HepG2 (cell line): Measurements from ENCODE around the gene B4GALT3. TPM values are rescaled to one million over a fixed set of nuclear protein-coding genes. Genes with fewer than 3 reads are reported as not detected.
A peak's percentile ranks its signal among the peaks of the same experiment; 100 is the strongest.

Experiments
- BHLHE40 ChIP-seq: IDR thresholded peaks from 2 replicates; pipeline ENCODE4 v1.6.1; 2011; ENCODE audit warnings: low read length, improper control_type of control experiment
- NONO ChIP-seq, 2 experiments: fragments of 450-650 bp in 1 of 2; sonication (generic) in 1 of 2; formaldehyde crosslinking in 1 of 2; IDR thresholded peaks in 1 of 2; conservative IDR thresholded peaks in 1 of 2; 2 replicates each; pipeline versions ENCODE4 v1.6.1 to v1.8.0; 2017 to 2022; ENCODE audit warnings: mild to moderate bottlenecking in 1 of 2, missing genetic modification reagents in 1 of 2, moderate library complexity in 1 of 2
- NR2F2 ChIP-seq: IDR thresholded peaks from 2 replicates; pipeline ENCODE4 v1.6.1; 2012; ENCODE audit warnings: low read depth, inconsistent platforms, borderline replicate concordance
- RFX1 ChIP-seq: fragments of 450-650 bp; IDR thresholded peaks from 2 replicates; pipeline ENCODE4 v1.6.1; 2017
- RNF219 ChIP-seq: sonication (generic); formaldehyde crosslinking; IDR thresholded peaks from 2 replicates; pipeline ENCODE4 v1.5.0; 2020; ENCODE audit warnings: mild to moderate bottlenecking, missing genetic modification reagents
- SRSF1 ChIP-seq: fragments of 200-400 bp; formaldehyde crosslinking; optimal IDR thresholded peaks from 2 replicates; pipeline ENCODE3; 2017; ENCODE audit warnings: mild to moderate bottlenecking, low read depth, low read length, moderate library complexity
- STAT5B ChIP-seq: sonication (generic); formaldehyde crosslinking; IDR thresholded peaks from 2 replicates; pipeline ENCODE4 v1.4.0; 2020; ENCODE audit warnings: missing genetic modification reagents
- TFDP2 ChIP-seq: sonication (generic); formaldehyde crosslinking; IDR thresholded peaks from 2 replicates; pipeline ENCODE4 v1.4.0; 2020; ENCODE audit warnings: missing genetic modification reagents
- THAP8 ChIP-seq: sonication (generic); formaldehyde crosslinking; IDR thresholded peaks from 2 replicates; pipeline ENCODE4 v1.5.1; 2020; ENCODE audit warnings: missing genetic modification reagents, mild to moderate bottlenecking, borderline replicate concordance
- TP53 ChIP-seq: sonication (generic); formaldehyde crosslinking; conservative IDR thresholded peaks from 2 replicates; pipeline ENCODE4 v1.4.0; 2020; ENCODE audit warnings: missing genetic modification reagents
- USF2 ChIP-seq, 2 experiments: sonication (generic) in 1 of 2; formaldehyde crosslinking in 1 of 2; IDR thresholded peaks; 2 replicates each; pipeline versions ENCODE4 v1.5.1 to v1.6.1; 2011 to 2020; ENCODE audit warnings: borderline replicate concordance in 1 of 2, low read depth in 1 of 2, low read length in 1 of 2, mild to moderate bottlenecking in 1 of 2, missing genetic modification reagents in 1 of 2, moderate library complexity in 1 of 2
- ZBED4 ChIP-seq: sonication (generic); formaldehyde crosslinking; IDR thresholded peaks from 2 replicates; pipeline ENCODE4 v1.4.0; 2020; ENCODE audit warnings: missing genetic modification reagents, borderline replicate concordance
- ZNF136 ChIP-seq: sonication (generic); formaldehyde crosslinking; IDR thresholded peaks from 2 replicates; pipeline ENCODE4 v1.8.1; 2022; ENCODE audit warnings: low read depth, mild to moderate bottlenecking, moderate library complexity, missing genetic modification reagents
- ZNF275 ChIP-seq: sonication (generic); formaldehyde crosslinking; IDR thresholded peaks from 2 replicates; pipeline ENCODE4 v1.8.0; 2022; ENCODE audit warnings: missing genetic modification reagents, mild to moderate bottlenecking, inconsistent platforms, borderline replicate concordance
- ZNF772 ChIP-seq: sonication (generic); formaldehyde crosslinking; IDR thresholded peaks from 2 replicates; pipeline ENCODE4 v1.5.0; 2020; ENCODE audit warnings: mild to moderate bottlenecking, missing genetic modification reagents
- polyA plus RNA-seq, 8 experiments: library from polyadenylated mRNA; depleted of rRNA in 3 of 8; stranded (reverse) in 7 of 8; unstranded in 1 of 8; fragments of >200 nt; fragmentation: Illumina TruSeq in 4 of 8; extraction: Trizol in 4 of 8; gene quantifications; 2 replicates each; pipeline versions ENCODE4 v1.2.1 to v1.2.3, GENCODE V29; 2011 to 2016; ENCODE audit warnings: low read depth in 4 of 8, missing spikeins in 1 of 8, mixed read lengths in 1 of 8; ENCODE audit not compliant: insufficient read depth in 1 of 8
- total RNA-seq, 5 experiments: library from RNA; depleted of rRNA; stranded (reverse); fragments of >200 nt; fragmentation: Illumina TruSeq; extraction: Trizol; gene quantifications; 2 replicates each; pipeline ENCODE4 v1.2.3, GENCODE V29; 2016; ENCODE audit warnings: low read depth in 1 of 5

B4GALT3 gene
- total and polyA plus RNA-seq, 2 of the 13 experiments (the other 11 are each of a cell fraction or from before 2014, with no cell fraction given) = 35.6 to 40.4 TPM

GRCh38 chr1:161177112-161177935 lies at the start of gene B4GALT3 (continued):
- TF ChIP-seq TP53 (CRISPR knock-in tag) (no peak), ZNF772 (peak; percentile 74; the same call in 1 of the 2 replicates), BHLHE40 (no peak), ZNF275 (peak; percentile 77; the same call in 1 of the 2 replicates), TFDP2 (peak; percentile 73), RNF219 (CRISPR knock-in tag) (no peak), ZNF136 (CRISPR knock-in tag) (no peak; the same call in 1 of the 2 replicates), RFX1 (no peak), NONO (IDR thresholded peaks at IDR 0.05) (no peak), NONO (CRISPR knock-in tag; conservative IDR thresholded peaks at IDR 0.05) (peak; percentile 88), STAT5B (no peak), THAP8 (CRISPR knock-in tag) (no peak; the same call in 1 of the 2 replicates), USF2 (IDR thresholded peaks at IDR 0.05; ENCODE audit: low read depth, low read length) (no peak), USF2 (CRISPR knock-in tag; IDR thresholded peaks at IDR 0.05; ENCODE audit: borderline replicate concordance) (no peak), ZBED4 (CRISPR knock-in tag) (peak; percentile 81; the same call in 1 of the 2 replicates), SRSF1 (no peak), NR2F2 (0 out of 2 replicates have a peak, but pooled peaks have one; percentile 31)
